Endodermal cell (in vitro differentiated cells): Measurements from ENCODE around the gene SDK1. TPM values are rescaled to one million over a fixed set of nuclear protein-coding genes. Genes with fewer than 3 reads are reported as not detected.

Experiments used
- DNase-seq: peaks from one replicate; pipeline ENCODE4 v3.0.0-alpha.2; 2017
- H3K27ac ChIP-seq: 2 replicates; pipeline ENCODE4 v1.5.1; 2013; ENCODE audit warnings: mild to moderate bottlenecking, low read depth, low read length, moderate library complexity
- H3K27me3 ChIP-seq: 2 replicates; pipeline ENCODE4 v1.6.1; 2013; ENCODE audit warnings: mild to moderate bottlenecking, low read length, moderate library complexity; ENCODE audit not compliant: insufficient read depth, control insufficient read depth, poor library complexity, severe bottlenecking
- H3K36me3 ChIP-seq: 2 replicates; pipeline ENCODE4 v1.7.0; 2013; ENCODE audit warnings: mild to moderate bottlenecking, low read length, moderate library complexity; ENCODE audit not compliant: control insufficient read depth, insufficient read depth
- H3K4me1 ChIP-seq: one replicate; pipeline ENCODE4 v1.7.0; 2013; ENCODE audit warnings: low read length; ENCODE audit not compliant: control insufficient read depth, insufficient read depth
- H3K4me3 ChIP-seq: 2 replicates; pipeline ENCODE4 v1.5.1; 2013; ENCODE audit warnings: mild to moderate bottlenecking, low read length, moderate library complexity
- H3K9ac ChIP-seq: 2 replicates; pipeline ENCODE4 v1.6.1; 2013; ENCODE audit warnings: mild to moderate bottlenecking, low read length, moderate library complexity; ENCODE audit not compliant: poor library complexity, severe bottlenecking; ENCODE audit errors: extremely low read depth
- H3K9me3 ChIP-seq: 2 replicates; pipeline ENCODE4 v1.6.1; 2013; ENCODE audit warnings: mild to moderate bottlenecking, low read length, moderate library complexity; ENCODE audit not compliant: control insufficient read depth
- H3K27ac Mint-ChIP-seq: 2 replicates; pipeline ENCODE4 v1.8.0; 2020; ENCODE audit warnings: mixed read lengths
- H3K27me3 Mint-ChIP-seq: 2 replicates; pipeline ENCODE4 v1.8.0; 2021; ENCODE audit warnings: mild to moderate bottlenecking, mixed read lengths; ENCODE audit not compliant: insufficient read depth
- H3K36me3 Mint-ChIP-seq: 2 replicates; pipeline ENCODE4 v1.8.0; 2020; ENCODE audit warnings: low read depth, mixed read lengths
- H3K4me1 Mint-ChIP-seq: 2 replicates; pipeline ENCODE4 v1.8.0; 2020; ENCODE audit warnings: mixed read lengths
- H3K4me3 Mint-ChIP-seq: 2 replicates; pipeline ENCODE4 v1.8.0; 2020; ENCODE audit warnings: mild to moderate bottlenecking, moderate library complexity, mixed read lengths
- H3K9me3 Mint-ChIP-seq: 2 replicates; pipeline ENCODE4 v1.8.0; 2020; ENCODE audit warnings: mild to moderate bottlenecking, mixed read lengths
- WGBS, 2 experiments: methylation state at CpG; one replicate each; pipeline versions ENCODE4 v1.1.5 to v1.1.7; 2013; ENCODE audit warnings: missing lambda C conversion rate in 2 of 2, mixed read lengths in 1 of 2; ENCODE audit not compliant: insufficient coverage in 1 of 2, insufficient read length in 1 of 2; 5-methylcytosine and 5-hydroxymethylcytosine counted together
- long read RNA-seq, 4 experiments: library from polyadenylated mRNA in 2 of 4; library from RNA in 1 of 4; library from capped mRNA in 1 of 4; stranded (forward) in 3 of 4; unstranded in 1 of 4; transcript quantifications; one replicate each; pipeline ENCODE4 v2.0.0, GENCODE V29; 2020 to 2021; ENCODE audit warnings: inconsistent platforms in 1 of 4
- polyA plus RNA-seq, 2 experiments: library from polyadenylated mRNA; stranded (reverse); fragments of 50-300 nt; gene quantifications; one replicate each; pipeline ENCODE4 v1.2.3, GENCODE V29; 2013
- total RNA-seq, 2 donors: library from RNA; stranded (reverse); fragmentation: NEBNext Ultra II Directional in 1 of 2; extraction: Animal tissue kit (Norgen Biotek cat#: 25700) in 1 of 2; gene quantifications; 2 replicates in 1 of 2; 3 replicates in 1 of 2; pipeline ENCODE4 v1.2.1, GENCODE V29; 2021
- TF ChIP-seq, protein P1 (sequence below): fragments of 200-600 bp; sonication (generic); conservative IDR thresholded peaks from 2 replicates; pipeline ENCODE4 v1.5.0; 2021; ENCODE audit warnings: antibody characterized with exemption, mild to moderate bottlenecking

Gene SDK1
- 10 to 100 TPM; 22.7 to 23.1 TPM for total RNA-seq
- polyA plus RNA-seq (2013, experiment 1 of 2): 8.3 TPM
- polyA plus RNA-seq (2013, experiment 2 of 2): 6.5 TPM
- long read RNA-seq, experiment 1, partial matches to known transcripts: 5 of 12 reads
- long read RNA-seq, experiment 1, other reads (novel, unspliced or antisense): 7 of 12 reads
- long read RNA-seq, experiment 2, partial matches to known transcripts: 30 of 94 reads
- long read RNA-seq, experiment 2, other reads (novel, unspliced or antisense): 64 of 94 reads
- long read RNA-seq, experiment 3, partial matches to known transcripts: 12 of 22 reads
- long read RNA-seq, experiment 3, other reads (novel, unspliced or antisense): 10 of 22 reads
- long read RNA-seq, experiment 4, partial matches to known transcripts: 0 of 1 reads
- long read RNA-seq, experiment 4, other reads (novel, unspliced or antisense): 1 of 1 reads

GRCh38 chr7:3300651-3301448 is at the start of gene SDK1:
Gene SDK1 (plus strand): TSS chr7:3301252. CDS start chr7:3301587, 335 bp downstream.
- Mint-ChIP-seq H3K4me3 (peak within 1 kb of the TSS; percentile 79), H3K36me3 (no peaks in the 10 kb centered on the region), H3K27ac (peak within 1 kb of the TSS; percentile 64), H3K9me3 (no peaks in the 10 kb centered on the region), H3K4me1 (peaks cover 19% of the 10 kb centered on the region), H3K27me3 (peaks cover 46% of the 10 kb centered on the region)
- Histone ChIP-seq H3K27ac (no peak within 1 kb of the TSS), H3K9ac (peak within 1 kb of the TSS; percentile 12), H3K27me3 (peaks cover 36% of the 10 kb centered on the region), H3K4me3 (peak within 1 kb of the TSS; percentile 90), H3K4me1 (no peaks in the 10 kb centered on the region), H3K9me3 (no peaks in the 10 kb centered on the region), H3K36me3 (no peaks in the 10 kb centered on the region)
- peak; percentile 96 for DNase-seq
- 0 to 2% methylated on average over 34 to 119 of the region's 119 CpGs for WGBS, 2 experiments
- TF ChIP-seq, protein P1, sequence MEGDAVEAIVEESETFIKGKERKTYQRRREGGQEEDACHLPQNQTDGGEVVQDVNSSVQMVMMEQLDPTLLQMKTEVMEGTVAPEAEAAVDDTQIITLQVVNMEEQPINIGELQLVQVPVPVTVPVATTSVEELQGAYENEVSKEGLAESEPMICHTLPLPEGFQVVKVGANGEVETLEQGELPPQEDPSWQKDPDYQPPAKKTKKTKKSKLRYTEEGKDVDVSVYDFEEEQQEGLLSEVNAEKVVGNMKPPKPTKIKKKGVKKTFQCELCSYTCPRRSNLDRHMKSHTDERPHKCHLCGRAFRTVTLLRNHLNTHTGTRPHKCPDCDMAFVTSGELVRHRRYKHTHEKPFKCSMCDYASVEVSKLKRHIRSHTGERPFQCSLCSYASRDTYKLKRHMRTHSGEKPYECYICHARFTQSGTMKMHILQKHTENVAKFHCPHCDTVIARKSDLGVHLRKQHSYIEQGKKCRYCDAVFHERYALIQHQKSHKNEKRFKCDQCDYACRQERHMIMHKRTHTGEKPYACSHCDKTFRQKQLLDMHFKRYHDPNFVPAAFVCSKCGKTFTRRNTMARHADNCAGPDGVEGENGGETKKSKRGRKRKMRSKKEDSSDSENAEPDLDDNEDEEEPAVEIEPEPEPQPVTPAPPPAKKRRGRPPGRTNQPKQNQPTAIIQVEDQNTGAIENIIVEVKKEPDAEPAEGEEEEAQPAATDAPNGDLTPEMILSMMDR: peak; percentile 95

GRCh38 chr7:3254718-3255117 is 46.3 kb upstream of the SDK1 start:
- Mint-ChIP-seq H3K9me3 (peaks cover 9% of the 10 kb centered on the region), H3K4me3 (no peak overlapping the region), H3K27ac (no peak overlapping the region), H3K4me1 (peaks cover 9% of the 10 kb centered on the region), H3K27me3 (peaks cover 66% of the 10 kb centered on the region), H3K36me3 (no peaks in the 10 kb centered on the region)
- WGBS, 2 experiments: 92 to 93% methylated on average over 3 to 6 of the region's 6 CpGs
- Histone ChIP-seq H3K4me3 (no peak overlapping the region), H3K9me3 (no peaks in the 10 kb centered on the region), H3K9ac (no peak overlapping the region), H3K27me3 (peaks cover 25% of the 10 kb centered on the region), H3K36me3 (no peaks in the 10 kb centered on the region), H3K27ac (no peak overlapping the region), H3K4me1 (no peaks in the 10 kb centered on the region)
- TF ChIP-seq, protein P1: no peak
- no peak for DNase-seq

- Histone ChIP-seq H3K27me3 (peaks cover 57% of the 10 kb centered on the region), H3K36me3 (no peaks in the 10 kb centered on the region), H3K9me3 (no peaks in the 10 kb centered on the region), H3K4me1 (peaks cover 13% of the 10 kb centered on the region), H3K4me3 (no peak overlapping the region), H3K27ac (no peak overlapping the region), H3K9ac (no peak overlapping the region)
- Mint-ChIP-seq H3K9me3 (peaks cover 2% of the 10 kb centered on the region), H3K4me3 (no peak overlapping the region), H3K27me3 (peaks cover 77% of the 10 kb centered on the region), H3K36me3 (no peaks in the 10 kb centered on the region), H3K27ac (no peak overlapping the region), H3K4me1 (peaks cover 43% of the 10 kb centered on the region)
- DNase-seq: no peak
- TF ChIP-seq, protein P1: no peak
- 89 to 90% methylated on average over 14 to 17 of the region's 17 CpGs for WGBS, 2 experiments
These were observed 41.2 kb upstream of the SDK1 start for GRCh38 chr7:3259711-3260400.
